SK-N-SH (cell line): Measurements from ENCODE around the gene TLCD2.

ENCODE experiments used
- CTCF ChIP-seq: fragments of 200-600 bp; sonication (generic); IDR thresholded peaks from 2 replicates; pipeline ENCODE4 v1.6.1; 2017; ENCODE audit warnings: antibody characterized with exemption, mild to moderate bottlenecking, moderate library complexity
- FOXM1 ChIP-seq: IDR thresholded peaks from 2 replicates; pipeline ENCODE4 v1.4.0; 2012; ENCODE audit warnings: low read depth, mild to moderate bottlenecking
- GABPA ChIP-seq: IDR thresholded peaks from 2 replicates; pipeline ENCODE4 v1.4.0; 2012; ENCODE audit warnings: low read depth, mild to moderate bottlenecking
- POLR2AphosphoS5 ChIP-seq: IDR thresholded peaks from 2 replicates; pipeline ENCODE4 v1.6.1; 2012; ENCODE audit warnings: low read depth, low read length

GRCh38 chr17:1725642-1726511 lies 15.7 kb upstream of the TLCD2 start:
- TF ChIP-seq CTCF (no peak), POLR2AphosphoS5 (no peak), FOXM1 (no peak), GABPA (no peak)
